Fibroblast of mammary gland (primary cell): Measurements from ENCODE around the gene CACNG7.
A peak's percentile ranks its signal among the peaks of the same experiment; 100 is the strongest.

Experiments used
- DNase-seq: peaks from one replicate; pipeline ENCODE4 v3.0.0-alpha.2; 2010; ENCODE audit warnings: low read depth
- H3K4me3 ChIP-seq: 2 replicates; pipeline ENCODE4 v1.5.1; 2011; ENCODE audit warnings: low read depth, mild to moderate bottlenecking, low read length, moderate library complexity; ENCODE audit not compliant: control insufficient read depth
- TF ChIP-seq, protein P1 (sequence below): conservative IDR thresholded peaks from 2 replicates; pipeline ENCODE4 v1.5.1; 2011; ENCODE audit warnings: low read depth, low read length, inconsistent platforms; ENCODE audit not compliant: control insufficient read depth, insufficient read depth

The CACNG7 gene

GRCh38 chr19:53910170-53910518 is 1.1 kb downstream of the CACNG7 start:
- TF ChIP-seq, protein P1, sequence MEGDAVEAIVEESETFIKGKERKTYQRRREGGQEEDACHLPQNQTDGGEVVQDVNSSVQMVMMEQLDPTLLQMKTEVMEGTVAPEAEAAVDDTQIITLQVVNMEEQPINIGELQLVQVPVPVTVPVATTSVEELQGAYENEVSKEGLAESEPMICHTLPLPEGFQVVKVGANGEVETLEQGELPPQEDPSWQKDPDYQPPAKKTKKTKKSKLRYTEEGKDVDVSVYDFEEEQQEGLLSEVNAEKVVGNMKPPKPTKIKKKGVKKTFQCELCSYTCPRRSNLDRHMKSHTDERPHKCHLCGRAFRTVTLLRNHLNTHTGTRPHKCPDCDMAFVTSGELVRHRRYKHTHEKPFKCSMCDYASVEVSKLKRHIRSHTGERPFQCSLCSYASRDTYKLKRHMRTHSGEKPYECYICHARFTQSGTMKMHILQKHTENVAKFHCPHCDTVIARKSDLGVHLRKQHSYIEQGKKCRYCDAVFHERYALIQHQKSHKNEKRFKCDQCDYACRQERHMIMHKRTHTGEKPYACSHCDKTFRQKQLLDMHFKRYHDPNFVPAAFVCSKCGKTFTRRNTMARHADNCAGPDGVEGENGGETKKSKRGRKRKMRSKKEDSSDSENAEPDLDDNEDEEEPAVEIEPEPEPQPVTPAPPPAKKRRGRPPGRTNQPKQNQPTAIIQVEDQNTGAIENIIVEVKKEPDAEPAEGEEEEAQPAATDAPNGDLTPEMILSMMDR = no peak
- H3K4me3 ChIP-seq = no peak overlapping the region
- DNase-seq = no peak

DNA sequence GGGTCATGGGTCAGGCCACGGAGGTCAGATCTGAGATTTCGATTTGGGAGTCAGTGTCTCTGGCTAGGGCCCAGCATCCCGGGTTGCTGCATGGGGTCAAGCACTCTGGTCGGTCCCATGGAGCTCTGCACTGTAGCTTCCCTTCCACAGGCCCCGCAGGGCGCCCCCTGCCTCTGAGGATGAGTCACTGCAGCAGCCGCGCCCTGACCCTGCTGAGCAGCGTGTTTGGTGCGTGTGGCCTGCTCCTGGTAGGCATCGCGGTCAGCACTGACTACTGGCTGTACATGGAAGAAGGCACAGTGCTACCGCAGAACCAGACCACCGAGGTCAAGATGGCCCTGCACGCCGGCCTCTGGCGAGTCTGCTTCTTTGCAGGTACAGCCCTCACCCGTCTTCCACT is 3.6 kb downstream of the CACNG7 start:
- no peak for DNase-seq
- TF ChIP-seq, protein P1 = peak; percentile 23
- no peak overlapping the region for H3K4me3 ChIP-seq

GRCh38 chr19:53915000-53915399 is 5.9 kb downstream of the CACNG7 start:
- TF ChIP-seq, protein P1 = no peak
- no peak overlapping the region for H3K4me3 ChIP-seq
- DNase-seq = no peak

DNA sequence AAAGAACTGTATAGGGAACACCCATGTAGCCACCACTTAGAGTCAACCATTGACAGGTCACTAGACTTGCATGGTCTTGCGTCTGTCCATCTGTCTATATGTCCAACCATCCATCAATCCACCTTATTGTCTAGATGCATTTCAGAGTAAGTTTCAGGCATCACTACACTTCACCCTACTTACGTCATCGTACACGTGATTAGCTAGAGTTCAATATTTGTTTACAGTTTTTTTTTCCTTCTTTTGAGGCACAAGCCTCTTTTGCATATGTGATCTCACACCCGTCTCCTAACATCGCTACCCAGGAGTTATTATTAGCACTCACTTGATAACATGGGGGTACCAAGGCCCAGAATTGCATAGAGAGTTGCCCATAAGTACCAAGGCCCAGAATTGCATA is 6.9 kb downstream of the CACNG7 start:
- DNase-seq = no peak
- H3K4me3 ChIP-seq = no peak overlapping the region
- TF ChIP-seq, protein P1 = no peak

DNA sequence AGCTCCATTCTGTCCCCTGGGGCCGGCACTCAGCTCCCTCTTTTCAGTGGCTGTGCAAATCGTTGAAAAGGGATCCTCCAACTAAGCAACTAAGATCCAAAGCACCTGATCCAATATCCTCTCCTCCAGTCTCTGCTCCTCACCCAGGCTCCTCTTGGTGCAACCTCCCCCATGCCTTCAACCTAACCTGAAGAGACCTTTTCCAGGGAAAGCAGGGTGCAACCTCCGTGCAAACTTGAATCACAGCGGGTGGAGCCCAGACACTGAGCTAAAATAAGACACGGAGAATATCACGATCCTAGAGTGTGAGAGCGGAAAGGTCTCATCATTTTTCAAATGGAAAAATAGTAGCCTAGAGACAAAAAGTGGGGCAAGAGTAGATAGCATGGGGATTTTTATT is 8.3 kb downstream of the CACNG7 start:
- no peak overlapping the region for H3K4me3 ChIP-seq
- TF ChIP-seq, protein P1 = no peak

GRCh38 chr19:53927739-53928138 is 18.7 kb downstream of the CACNG7 start:
- peak; percentile 66 for DNase-seq

More for the DNA sequence above, 8.3 kb downstream of the CACNG7 start:
- no peak for DNase-seq

GRCh38 chr19:53936029-53936428 is 27.0 kb downstream of the CACNG7 start:
- no peak overlapping the region for H3K4me3 ChIP-seq
- TF ChIP-seq, protein P1 = no peak
- DNase-seq = no peak

More at GRCh38 chr19:53927739-53928138, 18.7 kb downstream of the CACNG7 start:
- no peak overlapping the region for H3K4me3 ChIP-seq
- TF ChIP-seq, protein P1 = no peak
